Mesendoderm (in vitro differentiated cells): ENCODE results near the gene PPARG.

ENCODE experiments used
- DNase-seq: peaks from one replicate; pipeline ENCODE4 v3.0.0; 2013
- H2AK5ac ChIP-seq: 2 replicates; pipeline ENCODE4 v1.6.1; 2013; ENCODE audit warnings: low read length, inconsistent platforms
- H2BK120ac ChIP-seq: 2 replicates; pipeline ENCODE4 v1.6.1; 2013; ENCODE audit warnings: low read depth, mild to moderate bottlenecking, low read length, moderate library complexity, mixed read lengths
- H2BK15ac ChIP-seq: replicated peaks from 2 replicates; pipeline ENCODE4 v1.6.1; 2013; ENCODE audit warnings: low read depth, mild to moderate bottlenecking, moderate library complexity
- H2BK5ac ChIP-seq: 2 replicates; pipeline ENCODE4 v1.6.1; 2013; ENCODE audit warnings: low read length, inconsistent platforms
- H3K18ac ChIP-seq: 2 replicates; pipeline ENCODE4 v1.6.1; 2013; ENCODE audit warnings: mild to moderate bottlenecking, low read length, mixed read lengths
- H3K23ac ChIP-seq: one replicate; pipeline ENCODE4 v1.6.1; 2013; ENCODE audit warnings: low read length
- H3K27ac ChIP-seq: 2 replicates; pipeline ENCODE4 v1.5.1; 2013; ENCODE audit warnings: low read depth, mild to moderate bottlenecking, inconsistent platforms, low read length, moderate library complexity
- H3K27me3 ChIP-seq: 2 replicates; pipeline ENCODE4 v1.6.1; 2013; ENCODE audit warnings: low read length, control low read depth, mild to moderate bottlenecking, inconsistent platforms; ENCODE audit not compliant: insufficient read depth, poor library complexity
- H3K36me3 ChIP-seq: 2 replicates; pipeline ENCODE4 v1.6.1; 2013; ENCODE audit warnings: low read length, inconsistent platforms; ENCODE audit not compliant: control insufficient read depth, insufficient read depth
- H3K4ac ChIP-seq: one replicate; pipeline ENCODE4 v1.6.1; 2013; ENCODE audit warnings: low read depth, mild to moderate bottlenecking, low read length, moderate library complexity
- H3K4me1 ChIP-seq: 2 replicates; pipeline ENCODE4 v1.6.1; 2013; ENCODE audit warnings: low read depth, low read length, inconsistent platforms; ENCODE audit not compliant: control insufficient read depth
- H3K4me2 ChIP-seq: 2 replicates; pipeline ENCODE4 v1.6.1; 2013; ENCODE audit warnings: low read length
- H3K4me3 ChIP-seq: 2 replicates; pipeline ENCODE4 v1.5.1; 2013; ENCODE audit warnings: mild to moderate bottlenecking, low read length
- H3K56ac ChIP-seq: one replicate; pipeline ENCODE4 v1.6.1; 2013; ENCODE audit warnings: low read length
- H3K79me1 ChIP-seq: 2 replicates; pipeline ENCODE4 v1.6.1; 2013; ENCODE audit warnings: low read length, inconsistent platforms
- H3K79me2 ChIP-seq: 2 replicates; pipeline ENCODE4 v1.6.1; 2013; ENCODE audit warnings: mild to moderate bottlenecking, low read length; ENCODE audit not compliant: control insufficient read depth, insufficient read depth
- H3K9ac ChIP-seq: 2 replicates; pipeline ENCODE4 v1.6.1; 2013; ENCODE audit warnings: low read length, inconsistent platforms
- H4K5ac ChIP-seq: one replicate; pipeline ENCODE4 v1.6.1; 2013; ENCODE audit warnings: low read length
- H4K8ac ChIP-seq: one replicate; pipeline ENCODE4 v1.6.1; 2013; ENCODE audit warnings: low read depth, mild to moderate bottlenecking, control low read depth, low read length, moderate library complexity
- whole genome bisulfite sequencing: extraction: QIAGEN DNeasy Blood & Tissue Kit; methylation state at CpG from one replicate; pipeline ENCODE4 v1.1.7; 2013; ENCODE audit warnings: low lambda C conversion rate, missing lambda C conversion rate; ENCODE audit not compliant: insufficient coverage; ENCODE audit errors: extremely low coverage; 5-methylcytosine and 5-hydroxymethylcytosine counted together

Gene PPARG

DNA sequence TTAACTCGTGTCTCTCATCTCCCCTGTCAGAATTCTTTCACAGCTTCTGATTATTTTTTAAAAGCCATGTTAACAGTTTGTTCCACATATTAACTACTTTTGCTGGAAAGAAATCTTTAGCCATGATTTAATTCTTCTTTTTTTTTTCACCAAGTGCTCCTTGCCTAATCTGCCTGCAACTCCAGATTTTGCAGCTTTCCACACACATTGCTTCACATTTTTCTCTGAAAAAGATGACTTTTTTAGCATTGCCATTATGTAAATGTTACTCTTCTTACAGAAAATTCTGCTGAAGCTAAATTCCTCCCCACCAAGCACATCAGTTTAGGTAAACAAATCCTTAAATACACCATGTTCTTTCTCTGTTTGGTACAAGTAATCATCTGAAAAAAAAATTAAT is 23.4 kb upstream of the PPARG start:
- DNase-seq, result no peak
- H3K9ac ChIP-seq, result no peak overlapping the region
- H2BK15ac ChIP-seq, result no peak overlapping the region
- WGBS, result no CpG with 5 or more reads among the region's 1 CpG
- H3K36me3 ChIP-seq, result no peaks in the 10 kb centered on the region
- no peak overlapping the region for H3K4me2 ChIP-seq
- H3K79me2 ChIP-seq, result no peaks in the 10 kb centered on the region
- no peaks in the 10 kb centered on the region for H3K27me3 ChIP-seq
- no peak overlapping the region for H4K8ac ChIP-seq
- no peaks in the 10 kb centered on the region for H3K79me1 ChIP-seq
- no peak overlapping the region for H2BK120ac ChIP-seq
- no peak overlapping the region for H2BK5ac ChIP-seq
- H3K4me1 ChIP-seq, result no peaks in the 10 kb centered on the region
- no peak overlapping the region for H3K4ac ChIP-seq
- H3K27ac ChIP-seq, result no peak overlapping the region
- H3K18ac ChIP-seq, result no peak overlapping the region
- no peak overlapping the region for H3K23ac ChIP-seq
- H2AK5ac ChIP-seq, result no peak overlapping the region
- H3K56ac ChIP-seq, result no peak overlapping the region
- H4K5ac ChIP-seq, result no peak overlapping the region
- no peak overlapping the region for H3K4me3 ChIP-seq

DNA sequence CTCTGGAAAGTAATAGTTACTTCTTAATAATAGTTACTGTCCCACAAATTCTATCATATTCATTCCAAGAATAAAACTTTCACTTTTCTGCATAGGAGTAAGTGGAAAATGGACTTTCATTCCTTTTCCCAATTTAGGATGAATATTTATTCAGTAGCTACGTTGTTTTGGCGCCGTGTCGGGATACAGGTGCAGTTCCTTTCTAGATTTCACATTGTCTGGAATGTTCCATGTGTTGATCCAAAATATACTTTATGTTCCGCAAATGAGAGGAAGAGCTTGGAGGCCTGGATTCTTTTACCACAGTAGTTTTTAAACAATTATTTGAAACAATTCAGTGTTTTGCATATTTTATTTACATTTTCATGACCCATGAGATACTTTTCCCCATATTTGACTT is 22.8 kb upstream of the PPARG start:
- H3K4ac ChIP-seq, result no peak overlapping the region
- H2BK120ac ChIP-seq, result no peak overlapping the region
- no peak overlapping the region for H3K27ac ChIP-seq
- WGBS, result no CpG with 5 or more reads among the region's 5 CpGs
- no peaks in the 10 kb centered on the region for H3K4me1 ChIP-seq
- no peak overlapping the region for H2AK5ac ChIP-seq
- no peaks in the 10 kb centered on the region for H3K36me3 ChIP-seq
- H3K27me3 ChIP-seq, result no peaks in the 10 kb centered on the region
- no peaks in the 10 kb centered on the region for H3K79me1 ChIP-seq
- H3K18ac ChIP-seq, result no peak overlapping the region
- H3K56ac ChIP-seq, result no peak overlapping the region
- H3K4me3 ChIP-seq, result no peak overlapping the region
- no peak overlapping the region for H3K23ac ChIP-seq
- no peak overlapping the region for H4K8ac ChIP-seq
- H4K5ac ChIP-seq, result no peak overlapping the region
- H2BK5ac ChIP-seq, result no peak overlapping the region
- H3K79me2 ChIP-seq, result no peaks in the 10 kb centered on the region
- no peak overlapping the region for H3K9ac ChIP-seq
- no peak overlapping the region for H3K4me2 ChIP-seq
- no peak overlapping the region for H2BK15ac ChIP-seq
- no peak for DNase-seq

DNA sequence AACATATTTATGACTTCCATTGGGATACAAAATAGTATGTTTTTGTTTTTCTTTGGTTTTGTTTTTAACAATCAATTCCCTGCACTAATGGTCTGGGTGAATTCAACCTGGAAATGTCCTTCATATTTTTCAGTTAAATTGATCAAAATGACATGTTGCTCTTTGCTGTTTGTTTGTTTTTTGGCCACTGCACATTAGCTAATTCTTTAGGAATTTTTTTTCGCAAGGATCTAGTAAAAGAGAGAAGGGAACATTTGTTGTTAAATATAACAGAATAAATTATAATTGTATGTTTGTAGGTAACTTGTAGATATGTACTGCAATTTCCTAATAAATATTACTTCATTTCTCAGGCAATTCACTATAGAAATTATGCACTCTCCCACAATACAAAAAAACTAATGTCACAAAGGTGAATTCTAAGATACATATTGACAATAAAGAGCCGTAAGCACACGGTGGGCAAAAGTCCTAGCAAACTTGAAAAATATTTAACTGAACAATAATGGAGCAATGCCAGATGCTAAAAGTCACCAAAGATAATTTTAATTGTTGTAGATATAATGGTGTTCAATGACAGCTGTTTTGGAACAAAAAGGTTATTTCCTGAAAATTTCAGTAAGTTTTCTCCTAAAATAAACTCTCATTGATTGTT is 21.4 kb upstream of the PPARG start:
- Histone ChIP-seq H4K8ac (no peak overlapping the region), H3K4me3 (no peak overlapping the region), H3K9ac (no peak overlapping the region), H2BK120ac (no peak overlapping the region), H2BK15ac (no peak overlapping the region), H2AK5ac (no peak overlapping the region), H3K23ac (no peak overlapping the region), H3K27me3 (no peaks in the 10 kb centered on the region), H3K4me2 (no peak overlapping the region), H3K79me1 (no peaks in the 10 kb centered on the region), H2BK5ac (no peak overlapping the region), H3K4me1 (no peaks in the 10 kb centered on the region), H3K18ac (no peak overlapping the region), H4K5ac (no peak overlapping the region), H3K36me3 (no peaks in the 10 kb centered on the region), H3K4ac (no peak overlapping the region), H3K79me2 (no peaks in the 10 kb centered on the region), H3K56ac (no peak overlapping the region), H3K27ac (no peak overlapping the region)
- no CpG with 5 or more reads among the region's 3 CpGs for WGBS
- DNase-seq, result no peak

DNA sequence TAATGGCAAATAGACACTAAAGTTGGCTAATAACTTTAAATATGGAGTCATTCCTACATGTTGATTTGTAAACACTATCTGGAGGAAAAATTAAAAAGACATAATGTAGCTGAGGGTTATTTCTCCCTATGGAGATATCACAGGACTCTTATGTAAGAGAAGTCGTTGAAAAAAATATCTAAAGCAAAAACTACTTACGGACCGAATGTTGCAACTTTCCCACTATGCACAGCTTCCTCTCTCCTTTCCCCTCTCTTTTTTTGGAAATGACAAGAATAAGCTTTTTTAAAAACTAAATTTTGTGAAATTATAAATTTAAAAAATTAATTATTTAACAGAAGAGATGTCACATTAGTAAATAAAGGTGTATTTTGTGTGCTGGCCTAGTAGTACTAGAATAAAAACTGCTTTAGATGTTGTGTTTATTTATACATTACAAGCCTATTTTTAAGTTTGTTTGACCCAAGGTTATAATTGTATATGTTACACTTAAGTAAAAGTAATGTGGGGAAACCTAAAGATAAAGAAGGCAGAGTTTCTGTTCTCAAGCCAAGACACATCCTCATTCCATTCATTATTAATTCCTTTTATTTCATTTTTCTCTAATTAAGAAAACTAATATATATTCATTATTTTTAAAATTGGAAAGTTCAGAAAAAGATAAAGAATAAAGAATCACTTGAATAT is 20.7 kb upstream of the PPARG start:
- H2BK15ac ChIP-seq, result no peak overlapping the region
- DNase-seq, result no peak
- H3K79me1 ChIP-seq, result no peaks in the 10 kb centered on the region
- no peak overlapping the region for H3K4ac ChIP-seq
- no peak overlapping the region for H2BK120ac ChIP-seq
- no peak overlapping the region for H3K4me3 ChIP-seq
- no peak overlapping the region for H3K18ac ChIP-seq
- no peaks in the 10 kb centered on the region for H3K36me3 ChIP-seq
- H2BK5ac ChIP-seq, result no peak overlapping the region
- no peaks in the 10 kb centered on the region for H3K79me2 ChIP-seq
- H2AK5ac ChIP-seq, result no peak overlapping the region
- WGBS, result no CpG with 5 or more reads among the region's 3 CpGs
- H4K5ac ChIP-seq, result no peak overlapping the region
- no peak overlapping the region for H3K23ac ChIP-seq
- H3K56ac ChIP-seq, result no peak overlapping the region
- H3K9ac ChIP-seq, result no peak overlapping the region
- H3K27ac ChIP-seq, result no peak overlapping the region
- H4K8ac ChIP-seq, result no peak overlapping the region
- no peaks in the 10 kb centered on the region for H3K4me1 ChIP-seq
- no peaks in the 10 kb centered on the region for H3K27me3 ChIP-seq
- no peak overlapping the region for H3K4me2 ChIP-seq

DNA sequence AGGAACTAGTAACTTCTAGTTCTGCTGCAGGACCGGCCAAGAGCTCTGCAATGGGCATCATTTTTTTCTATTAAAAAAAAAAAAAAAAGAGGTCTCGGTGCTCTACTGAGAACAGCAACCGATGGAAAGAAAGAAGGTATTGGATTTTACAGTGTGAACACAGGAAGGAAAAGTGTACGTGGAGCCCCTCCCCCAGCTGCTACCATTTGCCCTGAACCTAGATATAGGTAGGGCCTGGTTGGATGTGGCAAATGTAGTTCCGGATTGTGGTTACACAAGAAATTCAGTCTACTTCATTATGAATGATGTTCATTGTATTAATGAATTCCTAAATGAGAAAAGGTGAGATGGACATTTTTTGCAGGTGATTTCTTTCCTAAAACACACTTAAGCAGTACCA is 17.9 kb upstream of the PPARG start:
- WGBS, result no CpG with 5 or more reads among the region's 5 CpGs
- H3K4ac ChIP-seq, result no peak overlapping the region
- no peaks in the 10 kb centered on the region for H3K4me1 ChIP-seq
- H3K36me3 ChIP-seq, result no peaks in the 10 kb centered on the region
- H3K23ac ChIP-seq, result no peak overlapping the region
- no peak overlapping the region for H4K5ac ChIP-seq
- no peak overlapping the region for H3K4me3 ChIP-seq
- no peak overlapping the region for H3K56ac ChIP-seq
- H2BK5ac ChIP-seq, result no peak overlapping the region
- H2AK5ac ChIP-seq, result no peak overlapping the region
- H3K9ac ChIP-seq, result no peak overlapping the region
- no peaks in the 10 kb centered on the region for H3K79me1 ChIP-seq
- H3K4me2 ChIP-seq, result no peak overlapping the region
- no peak overlapping the region for H3K27ac ChIP-seq
- H3K27me3 ChIP-seq, result no peaks in the 10 kb centered on the region
- H3K18ac ChIP-seq, result no peak overlapping the region
- no peak overlapping the region for H2BK120ac ChIP-seq
- H2BK15ac ChIP-seq, result no peak overlapping the region
- no peak overlapping the region for H4K8ac ChIP-seq
- H3K79me2 ChIP-seq, result no peaks in the 10 kb centered on the region
- no peak for DNase-seq
